Measurements from ENCODE around the gene ATG7.

DNA sequence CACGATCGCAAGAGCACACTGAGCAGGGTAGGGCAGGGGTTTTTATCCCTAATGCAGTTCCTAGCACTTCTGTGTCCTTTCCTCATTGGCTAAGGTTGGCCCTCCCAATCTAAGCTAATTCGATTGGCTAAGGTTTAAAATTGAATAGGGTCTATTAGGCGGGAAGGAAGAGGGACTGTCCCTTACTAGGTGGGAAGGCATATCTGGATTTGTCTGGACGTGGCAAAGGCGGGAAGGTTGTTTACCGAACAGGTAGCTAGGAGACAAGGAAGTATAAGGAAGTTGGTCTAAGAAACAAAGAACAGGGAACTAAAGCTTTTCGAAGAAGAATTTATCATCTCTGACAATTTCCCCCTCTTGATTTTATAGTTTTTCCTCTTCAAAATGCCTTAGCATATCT, 24.8 kb upstream of the ATG7 start:
- TF ChIP-seq, protein P1, sequence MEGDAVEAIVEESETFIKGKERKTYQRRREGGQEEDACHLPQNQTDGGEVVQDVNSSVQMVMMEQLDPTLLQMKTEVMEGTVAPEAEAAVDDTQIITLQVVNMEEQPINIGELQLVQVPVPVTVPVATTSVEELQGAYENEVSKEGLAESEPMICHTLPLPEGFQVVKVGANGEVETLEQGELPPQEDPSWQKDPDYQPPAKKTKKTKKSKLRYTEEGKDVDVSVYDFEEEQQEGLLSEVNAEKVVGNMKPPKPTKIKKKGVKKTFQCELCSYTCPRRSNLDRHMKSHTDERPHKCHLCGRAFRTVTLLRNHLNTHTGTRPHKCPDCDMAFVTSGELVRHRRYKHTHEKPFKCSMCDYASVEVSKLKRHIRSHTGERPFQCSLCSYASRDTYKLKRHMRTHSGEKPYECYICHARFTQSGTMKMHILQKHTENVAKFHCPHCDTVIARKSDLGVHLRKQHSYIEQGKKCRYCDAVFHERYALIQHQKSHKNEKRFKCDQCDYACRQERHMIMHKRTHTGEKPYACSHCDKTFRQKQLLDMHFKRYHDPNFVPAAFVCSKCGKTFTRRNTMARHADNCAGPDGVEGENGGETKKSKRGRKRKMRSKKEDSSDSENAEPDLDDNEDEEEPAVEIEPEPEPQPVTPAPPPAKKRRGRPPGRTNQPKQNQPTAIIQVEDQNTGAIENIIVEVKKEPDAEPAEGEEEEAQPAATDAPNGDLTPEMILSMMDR (IDR thresholded peaks at IDR 0.05 in 2 of 3, conservative IDR thresholded peaks at IDR 0.05 in 1 of 3; ENCODE audit: borderline replicate concordance in 1 of 3, insufficient read depth in 1 of 3, low read depth in 2 of 3, low read length in 2 of 3): no peak
- no peak for TF ChIP-seq POLR2AphosphoS5 (IDR thresholded peaks at IDR 0.05; ENCODE audit: low read depth, low read length)
- TF ChIP-seq POLR2A (IDR thresholded peaks at IDR 0.05; ENCODE audit: borderline replicate concordance, extremely low read depth, insufficient read depth, insufficient read length): no peak
- TF ChIP-seq EZH2 (IDR thresholded peaks at IDR 0.05): no peak
- no peak for TF ChIP-seq CBX3 (IDR thresholded peaks at IDR 0.05; ENCODE audit: low read depth)
- TF ChIP-seq SIN3A (IDR thresholded peaks at IDR 0.05; ENCODE audit: low read depth): no peak

All from HCT116 (cell line).